Right atrium auricular region (tissue), 2 donors: ENCODE results near the gene GRM8. TPM values are rescaled to one million over a fixed set of nuclear protein-coding genes. Genes with fewer than 3 reads are reported as not detected.

Experiments used
- DNase-seq: peaks from one replicate; pipeline ENCODE4 v3.0.0-alpha.2; 2019; ENCODE audit warnings: low spot score
- H3K27ac ChIP-seq, 2 donors: fragments of 200-600 bp; sonication (generic); 1 replicate in 1 of 2; 2 replicates in 1 of 2; pipeline ENCODE4 v1.5.1; 2016 to 2019
- H3K27me3 ChIP-seq, 2 donors: fragments of 200-600 bp; sonication (generic); one replicate each; pipeline versions ENCODE4 v1.5.1 to v1.6.0; 2017 to 2019
- H3K36me3 ChIP-seq: fragments of 200-600 bp; sonication (generic); one replicate; pipeline ENCODE4 v1.5.1; 2016
- H3K4me1 ChIP-seq, 2 donors: fragments of 200-600 bp; sonication (generic); one replicate each; pipeline versions ENCODE4 v1.5.1 to v1.6.0; 2017 to 2019
- H3K4me3 ChIP-seq, 2 donors: fragments of 200-600 bp; sonication (generic); 1 replicate in 1 of 2; 2 replicates in 1 of 2; pipeline ENCODE4 v1.5.1; 2017 to 2019; ENCODE audit warnings: mild to moderate bottlenecking in 1 of 2, moderate library complexity in 1 of 2
- H3K9me3 ChIP-seq, 2 donors: fragments of 200-600 bp; sonication (generic); one replicate each; pipeline ENCODE4 v1.5.1; 2019
- total RNA-seq, 2 donors: library from RNA; depleted of rRNA; stranded (reverse); fragments of >200 nt; gene quantifications; one replicate each; pipeline ENCODE4 v1.1.0, GENCODE V29; 2016
- TF ChIP-seq, protein P1 (sequence below), 2 donors: fragments of 200-600 bp; sonication (generic); IDR thresholded peaks; one replicate each; pipeline ENCODE4 v1.5.1; 2019; ENCODE audit warnings: antibody characterized with exemption in 2 of 2

The GRM8 gene
- total RNA-seq, 2 donors from 2014 or later, result not detected

DNA sequence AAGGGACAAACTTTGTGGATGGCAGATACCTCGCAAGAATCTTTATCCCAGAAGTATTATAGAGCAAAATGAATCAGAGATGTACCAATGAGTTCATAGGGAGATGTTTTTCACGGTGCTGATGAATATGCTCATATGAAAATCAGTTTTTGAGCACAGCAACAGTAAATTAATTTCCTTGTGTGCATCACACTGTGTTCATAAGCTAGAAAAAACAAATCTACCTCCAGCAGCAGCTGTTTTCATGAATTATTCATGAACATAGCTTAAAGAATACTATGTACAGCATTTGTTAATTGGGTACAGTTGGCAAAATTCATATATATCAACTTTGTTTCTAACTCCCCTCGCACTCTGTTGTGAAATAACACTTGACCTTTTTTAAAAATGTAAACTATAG lies 809.8 kb downstream of the GRM8 start:
- no peak overlapping the region for H3K27ac ChIP-seq
- H3K27me3 ChIP-seq, result no peaks in the 10 kb centered on the region
- no peaks in the 10 kb centered on the region for H3K9me3 ChIP-seq
- no peaks in the 10 kb centered on the region for H3K36me3 ChIP-seq
- TF ChIP-seq, protein P1, sequence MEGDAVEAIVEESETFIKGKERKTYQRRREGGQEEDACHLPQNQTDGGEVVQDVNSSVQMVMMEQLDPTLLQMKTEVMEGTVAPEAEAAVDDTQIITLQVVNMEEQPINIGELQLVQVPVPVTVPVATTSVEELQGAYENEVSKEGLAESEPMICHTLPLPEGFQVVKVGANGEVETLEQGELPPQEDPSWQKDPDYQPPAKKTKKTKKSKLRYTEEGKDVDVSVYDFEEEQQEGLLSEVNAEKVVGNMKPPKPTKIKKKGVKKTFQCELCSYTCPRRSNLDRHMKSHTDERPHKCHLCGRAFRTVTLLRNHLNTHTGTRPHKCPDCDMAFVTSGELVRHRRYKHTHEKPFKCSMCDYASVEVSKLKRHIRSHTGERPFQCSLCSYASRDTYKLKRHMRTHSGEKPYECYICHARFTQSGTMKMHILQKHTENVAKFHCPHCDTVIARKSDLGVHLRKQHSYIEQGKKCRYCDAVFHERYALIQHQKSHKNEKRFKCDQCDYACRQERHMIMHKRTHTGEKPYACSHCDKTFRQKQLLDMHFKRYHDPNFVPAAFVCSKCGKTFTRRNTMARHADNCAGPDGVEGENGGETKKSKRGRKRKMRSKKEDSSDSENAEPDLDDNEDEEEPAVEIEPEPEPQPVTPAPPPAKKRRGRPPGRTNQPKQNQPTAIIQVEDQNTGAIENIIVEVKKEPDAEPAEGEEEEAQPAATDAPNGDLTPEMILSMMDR (IDR thresholded peaks at IDR 0.05), result no peak
- H3K4me3 ChIP-seq, result no peak overlapping the region
- H3K4me1 ChIP-seq, result no peaks in the 10 kb centered on the region
- DNase-seq, result no peak

DNA sequence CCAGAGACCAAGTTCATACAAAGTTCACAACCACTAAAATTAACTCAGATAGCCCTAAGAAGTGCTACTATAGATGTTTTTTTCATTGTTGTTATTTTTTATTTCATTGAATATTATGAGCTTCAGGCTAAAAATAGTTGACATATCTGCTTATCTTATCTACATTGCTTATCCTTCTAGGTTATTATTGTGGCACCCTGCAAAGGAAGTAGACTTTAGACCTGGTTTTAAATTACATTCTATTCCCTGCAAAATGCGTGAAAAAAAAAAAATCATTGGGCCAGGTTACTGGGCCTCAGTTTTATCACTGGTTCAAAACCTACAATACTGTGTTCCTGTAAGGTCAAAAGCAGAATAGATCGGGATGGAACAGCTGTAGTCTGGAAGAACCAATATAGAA lies 811.0 kb downstream of the GRM8 start:
- H3K36me3 ChIP-seq, result no peaks in the 10 kb centered on the region
- no peaks in the 10 kb centered on the region for H3K4me1 ChIP-seq
- no peak for DNase-seq
- H3K4me3 ChIP-seq, result no peak overlapping the region
- TF ChIP-seq, protein P1 (IDR thresholded peaks at IDR 0.05), result no peak
- H3K9me3 ChIP-seq, result no peaks in the 10 kb centered on the region
- no peaks in the 10 kb centered on the region for H3K27me3 ChIP-seq
- no peak overlapping the region for H3K27ac ChIP-seq

DNA sequence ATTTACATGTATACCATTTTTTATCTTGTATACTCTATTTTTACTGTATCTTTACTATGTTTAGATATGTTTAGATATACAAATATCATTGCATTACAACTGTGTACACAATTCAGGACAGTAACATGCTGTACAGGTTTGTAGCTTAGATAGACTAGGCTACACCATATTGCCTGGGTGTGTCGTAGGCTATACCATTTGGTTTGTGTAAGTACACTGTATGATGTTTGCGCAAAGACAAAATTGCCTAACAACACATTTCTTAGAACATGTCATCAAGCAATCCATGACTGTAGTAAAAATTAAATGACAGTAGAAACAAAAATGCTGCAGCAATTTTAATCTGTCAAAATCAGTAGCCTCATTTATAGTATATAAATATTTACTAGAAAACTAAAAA lies 812.2 kb downstream of the GRM8 start:
- no peaks in the 10 kb centered on the region for H3K4me1 ChIP-seq
- H3K36me3 ChIP-seq, result no peaks in the 10 kb centered on the region
- H3K4me3 ChIP-seq, result no peak overlapping the region
- no peak for DNase-seq
- H3K9me3 ChIP-seq, result no peaks in the 10 kb centered on the region
- TF ChIP-seq, protein P1 (IDR thresholded peaks at IDR 0.05), result no peak
- H3K27me3 ChIP-seq, result no peaks in the 10 kb centered on the region
- H3K27ac ChIP-seq, result no peak overlapping the region

DNA sequence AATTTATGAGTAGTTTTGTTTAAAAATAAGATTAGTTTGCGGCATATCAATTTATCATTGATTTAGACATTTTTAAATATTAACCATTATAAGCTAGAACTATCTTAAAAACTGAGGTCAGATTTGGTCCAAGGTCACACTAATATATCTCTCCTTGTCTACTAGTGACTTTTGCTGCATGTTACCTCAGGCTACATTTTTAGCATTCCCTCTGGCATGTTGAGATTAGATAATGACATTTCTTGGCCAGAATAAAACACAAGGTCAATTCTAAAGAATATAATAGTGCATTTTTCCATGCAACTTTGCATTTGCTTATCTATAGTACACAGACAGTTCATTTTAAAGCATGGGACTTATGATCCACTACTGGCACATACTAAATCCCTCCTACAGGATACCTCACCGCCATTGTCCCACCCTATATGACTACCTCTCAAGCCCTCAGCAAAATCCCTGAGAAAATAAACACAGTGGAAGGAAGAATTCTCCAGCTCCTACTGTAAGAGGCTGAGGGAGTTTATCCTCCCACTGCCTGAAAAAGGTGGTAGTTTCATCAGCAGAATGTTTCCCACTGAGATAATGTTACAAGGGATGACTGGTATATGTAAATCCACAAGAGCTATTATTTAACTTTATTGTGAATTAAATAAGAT lies 816.4 kb downstream of the GRM8 start:
- H3K36me3 ChIP-seq, result no peaks in the 10 kb centered on the region
- H3K27ac ChIP-seq, result no peak overlapping the region
- no peaks in the 10 kb centered on the region for H3K27me3 ChIP-seq
- no peaks in the 10 kb centered on the region for H3K4me1 ChIP-seq
- no peak overlapping the region for H3K4me3 ChIP-seq
- TF ChIP-seq, protein P1 (IDR thresholded peaks at IDR 0.05), result no peak
- H3K9me3 ChIP-seq, result no peaks in the 10 kb centered on the region
- no peak for DNase-seq

DNA sequence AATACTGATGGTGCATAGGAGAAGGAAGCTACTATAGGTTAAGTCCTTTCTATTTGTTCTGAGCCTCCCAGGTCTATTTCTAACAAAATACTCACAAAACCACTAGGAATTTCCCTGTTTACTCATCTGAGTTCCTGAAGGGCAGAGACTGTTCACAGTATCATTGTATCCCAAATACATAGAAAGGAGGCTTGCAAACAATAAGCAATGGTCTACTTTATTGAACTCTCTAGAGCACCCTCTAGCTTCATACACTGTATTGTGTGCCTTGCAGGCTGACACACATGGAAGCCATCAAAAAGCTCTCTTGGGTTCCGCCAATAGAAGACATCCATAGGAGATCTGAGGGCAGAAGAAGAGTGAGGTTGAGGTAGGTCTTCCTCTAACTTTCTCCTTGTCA lies 826.1 kb downstream of the GRM8 start:
- TF ChIP-seq, protein P1 (IDR thresholded peaks at IDR 0.05), result no peak
- no peak for DNase-seq
- Histone ChIP-seq H3K9me3 (no peaks in the 10 kb centered on the region), H3K27me3 (no peaks in the 10 kb centered on the region), H3K4me1 (no peaks in the 10 kb centered on the region), H3K27ac (no peak overlapping the region), H3K4me3 (no peak overlapping the region), H3K36me3 (no peaks in the 10 kb centered on the region)

DNA sequence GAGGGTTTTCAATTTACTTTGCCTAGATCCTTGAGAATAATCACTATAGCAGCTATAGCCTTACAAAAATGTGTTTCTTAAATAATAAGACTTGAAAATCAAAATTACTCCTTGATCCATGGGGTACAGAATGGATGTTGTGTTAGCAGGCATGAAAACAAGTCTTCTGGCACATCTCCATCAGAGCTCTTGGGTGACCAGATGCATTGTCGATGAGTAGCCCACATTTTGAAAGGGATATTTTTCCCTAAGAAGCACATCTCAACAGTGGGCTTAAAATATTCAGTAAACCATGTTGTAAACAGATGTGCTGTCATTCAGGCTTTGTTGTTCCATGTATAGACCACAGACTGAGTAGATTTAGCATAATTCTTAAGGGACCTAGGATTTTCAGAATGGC lies 827.8 kb downstream of the GRM8 start:
- no peaks in the 10 kb centered on the region for H3K9me3 ChIP-seq
- no peaks in the 10 kb centered on the region for H3K4me1 ChIP-seq
- no peaks in the 10 kb centered on the region for H3K36me3 ChIP-seq
- DNase-seq, result no peak
- no peaks in the 10 kb centered on the region for H3K27me3 ChIP-seq
- H3K4me3 ChIP-seq, result no peak overlapping the region
- H3K27ac ChIP-seq, result no peak overlapping the region
- TF ChIP-seq, protein P1 (IDR thresholded peaks at IDR 0.05), result no peak
